A673 (cell line): ENCODE results near the gene POU2F2.

Source experiments
- CTCF ChIP-seq: fragments of 300-800, 200-600 bp; sonication (generic); conservative IDR thresholded peaks from 2 replicates; pipeline ENCODE4 v1.5.1; 2017; ENCODE audit warnings: low read depth, mild to moderate bottlenecking, antibody characterized with exemption, low read length, moderate library complexity, mixed read lengths
- EZH2 ChIP-seq: fragments of 200-600 bp; sonication (generic); IDR thresholded peaks from 2 replicates; pipeline ENCODE4 v1.6.1; 2017; ENCODE audit warnings: borderline replicate concordance, low read depth, mild to moderate bottlenecking, mixed read lengths, antibody characterized with exemption, low read length; ENCODE audit not compliant: poor library complexity, severe bottlenecking

GRCh38 chr19:42130254-42130573, 2.0 kb downstream of the POU2F2 start:
- TF ChIP-seq CTCF, result no peak
- TF ChIP-seq EZH2, result no peak
